H9 (cell line): ENCODE data around the gene MEIS2. TPM values are rescaled to one million over a fixed set of nuclear protein-coding genes. Genes with fewer than 3 reads are reported as not detected.

Experiments
- DNase-seq: peaks from one replicate; pipeline ENCODE4 v3.0.0-alpha.2; 2017
- H2AFZ ChIP-seq: one replicate; pipeline ENCODE4 v1.6.1; 2013; ENCODE audit warnings: mild to moderate bottlenecking, low read length, control low read depth, moderate library complexity
- H2AK5ac ChIP-seq: 2 replicates; pipeline ENCODE4 v1.6.1; 2013; ENCODE audit warnings: low read length, control low read depth, mixed read lengths; ENCODE audit not compliant: insufficient read length
- H2BK120ac ChIP-seq: one replicate; pipeline ENCODE4 v1.6.1; 2013; ENCODE audit warnings: low read depth, mild to moderate bottlenecking, low read length, control low read depth, inconsistent platforms; ENCODE audit not compliant: poor library complexity, severe bottlenecking
- H2BK12ac ChIP-seq: 2 replicates; pipeline ENCODE4 v1.6.1; 2013; ENCODE audit warnings: low read length, control low read depth, mixed read lengths, low read depth; ENCODE audit not compliant: insufficient read length
- H2BK15ac ChIP-seq: 2 replicates; pipeline ENCODE4 v1.6.1; 2013; ENCODE audit warnings: low read depth, low read length, control low read depth
- H2BK20ac ChIP-seq: one replicate; pipeline ENCODE4 v1.6.1; 2013; ENCODE audit warnings: low read depth, mild to moderate bottlenecking, low read length, control low read depth, inconsistent platforms; ENCODE audit not compliant: poor library complexity, severe bottlenecking
- H2BK5ac ChIP-seq: 2 replicates; pipeline ENCODE4 v1.6.1; 2013; ENCODE audit warnings: low read length, control low read depth, mixed read lengths; ENCODE audit not compliant: insufficient read length
- H3K14ac ChIP-seq: 2 replicates; pipeline ENCODE4 v1.6.1; 2013; ENCODE audit warnings: low read length, control low read depth; ENCODE audit not compliant: insufficient read depth
- H3K18ac ChIP-seq: 2 replicates; pipeline ENCODE4 v1.6.1; 2013; ENCODE audit warnings: low read depth, mild to moderate bottlenecking, mixed read lengths, low read length, control low read depth; ENCODE audit not compliant: insufficient read length
- H3K23ac ChIP-seq: 2 replicates; pipeline ENCODE4 v1.6.1; 2013; ENCODE audit warnings: low read length, control low read depth, mixed read lengths, low read depth; ENCODE audit not compliant: insufficient read length
- H3K23me2 ChIP-seq: 2 replicates; pipeline ENCODE4 v1.6.1; 2013; ENCODE audit warnings: low read depth, mild to moderate bottlenecking, mixed read lengths, low read length, control low read depth; ENCODE audit not compliant: insufficient read length, poor library complexity, severe bottlenecking
- H3K27ac ChIP-seq: 2 replicates; pipeline ENCODE4 v1.5.1; 2013; ENCODE audit warnings: low read length, control low read depth, mixed read lengths, low read depth; ENCODE audit not compliant: insufficient read length
- H3K27me3 ChIP-seq: 2 replicates; pipeline ENCODE4 v1.6.1; 2013; ENCODE audit warnings: low read length, control low read depth, inconsistent platforms; ENCODE audit not compliant: insufficient read depth
- H3K4ac ChIP-seq: 2 replicates; pipeline ENCODE4 v1.6.1; 2013; ENCODE audit warnings: low read depth, mild to moderate bottlenecking, control low read depth, inconsistent platforms, low read length, moderate library complexity
- H3K4me1 ChIP-seq: 2 replicates; pipeline ENCODE4 v1.6.1; 2013; ENCODE audit warnings: low read length, control low read depth, inconsistent platforms; ENCODE audit not compliant: insufficient read depth
- H3K4me2 ChIP-seq: 2 replicates; pipeline ENCODE4 v1.6.1; 2013; ENCODE audit warnings: low read length, control low read depth, mixed read lengths; ENCODE audit not compliant: insufficient read length, insufficient read depth
- H3K56ac ChIP-seq: 2 replicates; pipeline ENCODE4 v1.6.1; 2013; ENCODE audit warnings: low read depth, mild to moderate bottlenecking, mixed read lengths, low read length, control low read depth; ENCODE audit not compliant: insufficient read length
- H3K79me1 ChIP-seq: 2 replicates; pipeline ENCODE4 v1.6.1; 2013; ENCODE audit warnings: low read depth, mild to moderate bottlenecking, moderate library complexity, low read length, control low read depth, inconsistent platforms; ENCODE audit not compliant: insufficient read depth, poor library complexity, severe bottlenecking
- H3K79me2 ChIP-seq: 2 replicates; pipeline ENCODE4 v1.6.1; 2013; ENCODE audit warnings: low read length, control low read depth, inconsistent platforms; ENCODE audit not compliant: insufficient read depth
- H3K9ac ChIP-seq: 2 replicates; pipeline ENCODE4 v1.6.1; 2013; ENCODE audit warnings: low read length, control low read depth, mixed read lengths; ENCODE audit not compliant: insufficient read length; ENCODE audit errors: extremely low read depth
- H3K9me3 ChIP-seq: one replicate; pipeline ENCODE4 v1.6.1; 2013; ENCODE audit warnings: low read depth, low read length, inconsistent platforms; ENCODE audit not compliant: control insufficient read depth
- H3T11ph ChIP-seq: one replicate; pipeline ENCODE4 v1.6.1; 2013; ENCODE audit warnings: mild to moderate bottlenecking, low read length, control low read depth, inconsistent platforms
- H4K20me1 ChIP-seq: one replicate; pipeline ENCODE4 v1.6.1; 2013; ENCODE audit not compliant: control insufficient read depth, insufficient read length, insufficient read depth
- H4K5ac ChIP-seq: 2 replicates; pipeline ENCODE4 v1.6.1; 2013; ENCODE audit warnings: low read depth, mild to moderate bottlenecking, mixed read lengths, low read length, control low read depth; ENCODE audit not compliant: insufficient read length
- H4K8ac ChIP-seq: replicated peaks from 2 replicates; pipeline ENCODE4 v1.6.1; 2013; ENCODE audit warnings: low read length, control low read depth, mixed read lengths, low read depth; ENCODE audit not compliant: insufficient read length
- H4K91ac ChIP-seq: 2 replicates; pipeline ENCODE4 v1.6.1; 2013; ENCODE audit warnings: low read depth, mild to moderate bottlenecking, moderate library complexity, mixed read lengths, low read length, control low read depth; ENCODE audit not compliant: insufficient read length
- H3K27ac Mint-ChIP-seq, 3 experiments: 2 replicates in 2 of 3; 3 replicates in 1 of 3; pipeline ENCODE4 v1.8.0; 2020 to 2021; ENCODE audit warnings: mixed read lengths in 3 of 3, mild to moderate bottlenecking in 1 of 3, moderate library complexity in 1 of 3
- H3K27me3 Mint-ChIP-seq: 2 replicates; pipeline ENCODE4 v1.8.0; 2021; ENCODE audit warnings: low read depth, mild to moderate bottlenecking, moderate library complexity, mixed read lengths
- H3K36me3 Mint-ChIP-seq, 3 experiments: 2 replicates in 2 of 3; 3 replicates in 1 of 3; pipeline ENCODE4 v1.8.0; 2020 to 2021; ENCODE audit warnings: low read depth in 3 of 3, mixed read lengths in 3 of 3; ENCODE audit not compliant: insufficient read depth in 1 of 3
- H3K4me1 Mint-ChIP-seq, 2 experiments: 2 replicates each; pipeline ENCODE4 v1.8.0; 2020; ENCODE audit warnings: mixed read lengths in 2 of 2
- H3K4me3 Mint-ChIP-seq, 2 experiments: 2 replicates in 1 of 2; 3 replicates in 1 of 2; pipeline ENCODE4 v1.8.0; 2020 to 2021; ENCODE audit warnings: mild to moderate bottlenecking in 2 of 2, mixed read lengths in 2 of 2, moderate library complexity in 1 of 2
- H3K9me3 Mint-ChIP-seq, 2 experiments: 2 replicates in 1 of 2; 3 replicates in 1 of 2; pipeline ENCODE4 v1.8.0; 2020; ENCODE audit warnings: mild to moderate bottlenecking in 2 of 2, mixed read lengths in 2 of 2, moderate library complexity in 1 of 2
- CTCF ChIP-seq: fragments of 200-600 bp; sonication (generic); conservative IDR thresholded peaks from 3 replicates; pipeline ENCODE4 v1.8.0; 2021; ENCODE audit warnings: antibody characterized with exemption, mild to moderate bottlenecking
- total RNA-seq: library from RNA; stranded (reverse); gene quantifications from 2 replicates; pipeline ENCODE4 v1.2.1, GENCODE V29; 2021

Gene MEIS2
- total RNA-seq, 1 experiment from 2014 or later, result 0.35 TPM

- Histone ChIP-seq H2AK5ac (no peak overlapping the region), H4K8ac (no peak overlapping the region), H3K9ac (no peak overlapping the region), H3T11ph (no peak overlapping the region), H2BK5ac (no peak overlapping the region), H2AFZ (no peak overlapping the region), H2BK120ac (no peak overlapping the region), H3K14ac (no peak overlapping the region), H3K18ac (no peak overlapping the region), H3K4me2 (no peak overlapping the region), H2BK15ac (no peak overlapping the region), H3K23me2 (no peaks in the 10 kb centered on the region), H3K79me1 (no peaks in the 10 kb centered on the region), H4K20me1 (no peaks in the 10 kb centered on the region), H2BK12ac (no peak overlapping the region), H3K79me2 (no peaks in the 10 kb centered on the region), H4K5ac (no peak overlapping the region), H2BK20ac (no peak overlapping the region), H3K23ac (no peak overlapping the region), H3K27ac (no peak overlapping the region), H3K27me3 (no peaks in the 10 kb centered on the region), H3K9me3 (no peaks in the 10 kb centered on the region), H3K56ac (no peak overlapping the region), H4K91ac (no peak overlapping the region), H3K4ac (no peak overlapping the region), H3K4me1 (no peaks in the 10 kb centered on the region)
- TF ChIP-seq CTCF, result no peak
- peaks cover 20 to 24% of the 10 kb centered on the region in 2 experiments for H3K4me1 Mint-ChIP-seq
- H3K4me3 Mint-ChIP-seq, result no peak overlapping the region
- no peak overlapping the region for H3K27ac Mint-ChIP-seq
- no peaks in the 10 kb centered on the region for H3K36me3 Mint-ChIP-seq
- H3K9me3 Mint-ChIP-seq, result no peaks in the 10 kb centered on the region
- peaks cover 5% of the 10 kb centered on the region for H3K27me3 Mint-ChIP-seq
- DNase-seq, result no peak
Measured at GRCh38 chr15:37124331-37124730, 24.0 kb upstream of the MEIS2 start.
